K562 (cell line): ENCODE data around the gene ZNF277. TPM values are rescaled to one million over a fixed set of nuclear protein-coding genes. Genes with fewer than 3 reads are reported as not detected.

Experiments used
- ATAC-seq: fragments of 200-7000 bp; cut with Tn5 transposase; 3 replicates; pipeline ENCODE4 v1.9.1; 2020; ENCODE audit warnings: moderate library complexity
- BruUV-seq: library from RNA; stranded (reverse); fragments of 400-500 nt; replicated peaks from 2 replicates; lab custom pipeline; 2021; lab: Mats Ljungman, UMichigan
- CTCF ChIA-PET: fragments of 300-600 bp; formaldehyde crosslinking; extraction: SDS; loops from one replicate; lab custom pipeline; 2021; ENCODE audit warnings: low intra/inter-chr PET ratio; lab: Yijun Ruan, JAX
- POLR2A ChIA-PET: fragments of 300-600, 350-650 bp; sonication (Branson Sonifier 250); formaldehyde crosslinking; extraction: SDS; loops from one replicate; lab custom pipeline; 2021; ENCODE audit warnings: antibody characterized with exemption, inconsistent platforms; lab: Yijun Ruan, JAX
- DNase-seq, 4 experiments: peaks; one replicate each; pipeline versions ENCODE4 v3.0.0 to v3.0.0-alpha.2; 2011 to 2018; ENCODE audit warnings: low spot score in 3 of 4, mixed read lengths in 3 of 4; ENCODE audit errors: extremely low read depth in 1 of 4
- FAIRE-seq: peaks from 2 replicates; lab custom pipeline; 2011; peaks lifted over from hg19 to GRCh38; lab: Jason Lieb, UNC
- H2AFZ ChIP-seq: 2 replicates; pipeline ENCODE4 v1.6.0; 2011; ENCODE audit warnings: low read depth, low read length, control low read depth, inconsistent platforms
- H3K27ac ChIP-seq: fragments of 200-600 bp; 3 replicates; pipeline ENCODE4 v1.8.0; 2011; ENCODE audit warnings: low read depth, mild to moderate bottlenecking, control low read depth, inconsistent platforms, low read length, moderate library complexity, mixed read lengths; ENCODE audit errors: extremely low read depth
- H3K27me3 ChIP-seq, 2 experiments: fragments of 300-600 bp in 1 of 2; 2 replicates in 1 of 2; 3 replicates in 1 of 2; pipeline versions ENCODE4 v1.6.0 to v1.8.0; 2011; ENCODE audit warnings: inconsistent platforms in 2 of 2, low read length in 2 of 2, mild to moderate bottlenecking in 1 of 2, mixed read lengths in 1 of 2, moderate library complexity in 1 of 2; ENCODE audit not compliant: control insufficient read depth in 2 of 2, insufficient read depth in 2 of 2
- H3K36me3 ChIP-seq: fragments of 300-600 bp; 3 replicates; pipeline ENCODE4 v1.8.0; 2011; ENCODE audit warnings: mild to moderate bottlenecking, low read length, inconsistent platforms; ENCODE audit not compliant: control insufficient read depth, insufficient read depth
- H3K4me1 ChIP-seq, 2 experiments: fragments of 200-600 bp in 1 of 2; replicated peaks in 1 of 2; 2 replicates in 1 of 2; 3 replicates in 1 of 2; pipeline versions ENCODE4 v1.5.1 to v1.8.0; 2011; ENCODE audit warnings: inconsistent platforms in 2 of 2, low read length in 2 of 2, mild to moderate bottlenecking in 1 of 2, mixed read lengths in 1 of 2, moderate library complexity in 1 of 2; ENCODE audit not compliant: control insufficient read depth in 2 of 2, insufficient read depth in 2 of 2
- H3K4me2 ChIP-seq: 2 replicates; pipeline ENCODE4 v1.6.1; 2011; ENCODE audit warnings: low read length, control low read depth, inconsistent platforms, mixed read lengths; ENCODE audit not compliant: insufficient read depth
- H3K4me3 ChIP-seq: fragments of 200-600 bp; sonication (generic), shearing (Covaris generic); 2 replicates; pipeline ENCODE4 v1.5.1; 2016; ENCODE audit warnings: control low read depth, inconsistent platforms
- H3K79me2 ChIP-seq: fragments of 200-600 bp; 3 replicates; pipeline ENCODE4 v1.8.0; 2011; ENCODE audit warnings: low read length, inconsistent platforms; ENCODE audit not compliant: control insufficient read depth, insufficient read depth
- H3K9ac ChIP-seq, 2 experiments: 2 replicates each; pipeline versions ENCODE4 v1.6.0 to v1.6.1; 2011; ENCODE audit warnings: low read depth in 2 of 2, low read length in 2 of 2, control low read depth in 1 of 2, inconsistent platforms in 1 of 2, mild to moderate bottlenecking in 1 of 2, mixed read lengths in 1 of 2; ENCODE audit not compliant: insufficient read depth in 1 of 2
- H3K9me1 ChIP-seq: one replicate; pipeline ENCODE4 v1.6.0; 2011; ENCODE audit warnings: inconsistent platforms, mild to moderate bottlenecking, low read length, moderate library complexity; ENCODE audit not compliant: control insufficient read depth, insufficient read depth
- H3K9me3 ChIP-seq: replicated peaks from 2 replicates; pipeline ENCODE4 v1.5.1; 2011; ENCODE audit warnings: low read depth, low read length, inconsistent platforms; ENCODE audit not compliant: control insufficient read depth, insufficient read depth
- H4K20me1 ChIP-seq: replicated peaks from 2 replicates; pipeline ENCODE4 v1.6.1; 2011; ENCODE audit warnings: low read length, inconsistent platforms, mixed read lengths; ENCODE audit not compliant: control insufficient read depth, insufficient read depth
- ZNF668 ChIP-seq: fragments of 250-450 bp; sonication (Bioruptor Pico); IDR thresholded peaks from 2 replicates; pipeline ENCODE4 v1.8.0; 2022; ENCODE audit warnings: mild to moderate bottlenecking, inconsistent platforms
- WGBS: fragments of 100-300 bp; shearing (Covaris generic); methylation state at CpG from one replicate; pipeline ENCODE4 v1.1.6; 2016; ENCODE audit warnings: low coverage, mixed read lengths; ENCODE audit not compliant: insufficient coverage; ENCODE audit errors: missing lambda C conversion rate; 5-methylcytosine and 5-hydroxymethylcytosine counted together
- in situ Hi-C: fragments of 300-500 bp; cut with MboI; formaldehyde crosslinking; loops from 4 replicates; pipeline ENCODE4 v1.15.0; 2018; ENCODE audit warnings: inconsistent platforms, mixed read lengths
- intact Hi-C: fragments of 100-400 bp; cut with micrococcal nuclease; formaldehyde crosslinking; loops from 2 replicates; pipeline ENCODE4 v1.14.2; 2022
- polyA plus RNA-seq, 8 experiments: library from polyadenylated mRNA; depleted of rRNA in 4 of 8; stranded (reverse) in 5 of 8; unstranded in 3 of 8; fragments of >200 nt; fragmentation: Nextera tagmentation in 2 of 8; fragmentation: Illumina TruSeq in 1 of 8; extraction: Ambion mirVana in 2 of 8; extraction: Trizol in 1 of 8; gene quantifications; 2 replicates each; pipeline versions ENCODE4 v1.2.1 to v1.2.3, GENCODE V29; 2011 to 2014; ENCODE audit warnings: inconsistent platforms in 1 of 8, missing spikeins in 1 of 8
- total RNA-seq, 7 experiments: library from RNA; depleted of rRNA in 6 of 7; stranded (reverse); fragments of >200 nt in 6 of 7; fragmentation: Illumina TruSeq in 2 of 7; extraction: Trizol in 2 of 7; gene quantifications; 2 replicates each; pipeline versions ENCODE4 v1.2.1 to v1.2.3, GENCODE V29; 2011 to 2021; ENCODE audit warnings: low replicate concordance in 1 of 7
- TF ChIP-seq, protein P1 (sequence below): fragments of 250-450 bp; sonication (Bioruptor Pico); IDR thresholded peaks from 2 replicates; pipeline ENCODE4 v1.8.0; 2022; ENCODE audit warnings: inconsistent platforms, mild to moderate bottlenecking, moderate library complexity, borderline replicate concordance
- TF ChIP-seq, protein P2 (sequence below): fragments of 200-800 bp; sonication (Bioruptor generic); IDR thresholded peaks from 2 replicates; pipeline ENCODE4 v1.6.1; 2017; ENCODE audit warnings: missing genetic modification characterization, missing compliant biosample characterization
- TF ChIP-seq, protein P3 (sequence below): sonication (generic); formaldehyde crosslinking; IDR thresholded peaks from 2 replicates; pipeline ENCODE4 v1.8.1; 2022; ENCODE audit warnings: missing genetic modification reagents

The ZNF277 gene
- total and polyA plus RNA-seq, 9 of the 15 experiments (the other 6 are each of a cell fraction or from before 2014, with no cell fraction given), result 18.8 to 33.5 (median 27.7) TPM

DNA sequence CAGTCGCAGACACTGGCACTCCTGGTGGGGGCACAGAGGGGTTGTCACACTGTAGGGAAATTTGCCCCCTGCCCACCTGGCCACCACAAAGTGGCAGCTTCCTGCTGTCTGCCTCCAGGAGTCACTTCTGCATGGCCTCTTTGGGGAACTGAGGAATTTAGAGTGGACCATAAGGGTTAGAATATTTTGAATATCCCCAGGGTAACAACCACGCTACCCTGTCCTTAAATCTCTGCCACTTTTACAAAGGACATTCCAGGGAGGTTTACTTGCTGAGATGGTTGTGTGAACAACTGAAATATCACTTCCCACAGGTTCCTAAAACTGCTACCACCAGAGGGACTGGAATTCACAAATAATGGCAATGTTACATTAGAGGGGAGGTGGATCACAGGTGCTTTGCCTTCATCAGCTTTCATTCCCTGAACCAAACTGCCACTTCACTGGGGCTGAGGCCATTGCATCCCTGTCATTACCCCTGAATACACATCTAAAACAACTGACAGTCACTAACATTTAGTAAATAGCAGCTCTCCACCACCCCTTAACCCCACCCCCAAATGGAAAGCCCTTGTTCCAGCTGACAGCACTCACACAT is 155.7 kb downstream of the ZNF277 start:
- ATAC-seq (no peak), FAIRE-seq (no peak), DNase-seq (no peak)
- no peak overlapping the region for H3K9ac ChIP-seq
- ChIA-PET POLR2A (interaction anchor here (1.1 kb wide), 1 partner anchor 428 kb away, joined by 3 read pairs; the partner anchor contains the start of gene TMEM168), CTCF (no interaction called here)
- no peak overlapping the region for H3K4me3 ChIP-seq
- no peaks in the 10 kb centered on the region for H3K36me3 ChIP-seq
- TF ChIP-seq, protein P1, sequence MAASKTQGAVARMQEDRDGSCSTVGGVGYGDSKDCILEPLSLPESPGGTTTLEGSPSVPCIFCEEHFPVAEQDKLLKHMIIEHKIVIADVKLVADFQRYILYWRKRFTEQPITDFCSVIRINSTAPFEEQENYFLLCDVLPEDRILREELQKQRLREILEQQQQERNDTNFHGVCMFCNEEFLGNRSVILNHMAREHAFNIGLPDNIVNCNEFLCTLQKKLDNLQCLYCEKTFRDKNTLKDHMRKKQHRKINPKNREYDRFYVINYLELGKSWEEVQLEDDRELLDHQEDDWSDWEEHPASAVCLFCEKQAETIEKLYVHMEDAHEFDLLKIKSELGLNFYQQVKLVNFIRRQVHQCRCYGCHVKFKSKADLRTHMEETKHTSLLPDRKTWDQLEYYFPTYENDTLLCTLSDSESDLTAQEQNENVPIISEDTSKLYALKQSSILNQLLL (CRISPR knock-in tag), result peak; percentile 81; the same call in 1 of the 2 replicates
- TF ChIP-seq, protein P2, sequence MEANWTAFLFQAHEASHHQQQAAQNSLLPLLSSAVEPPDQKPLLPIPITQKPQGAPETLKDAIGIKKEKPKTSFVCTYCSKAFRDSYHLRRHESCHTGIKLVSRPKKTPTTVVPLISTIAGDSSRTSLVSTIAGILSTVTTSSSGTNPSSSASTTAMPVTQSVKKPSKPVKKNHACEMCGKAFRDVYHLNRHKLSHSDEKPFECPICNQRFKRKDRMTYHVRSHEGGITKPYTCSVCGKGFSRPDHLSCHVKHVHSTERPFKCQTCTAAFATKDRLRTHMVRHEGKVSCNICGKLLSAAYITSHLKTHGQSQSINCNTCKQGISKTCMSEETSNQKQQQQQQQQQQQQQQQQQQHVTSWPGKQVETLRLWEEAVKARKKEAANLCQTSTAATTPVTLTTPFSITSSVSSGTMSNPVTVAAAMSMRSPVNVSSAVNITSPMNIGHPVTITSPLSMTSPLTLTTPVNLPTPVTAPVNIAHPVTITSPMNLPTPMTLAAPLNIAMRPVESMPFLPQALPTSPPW (CRISPR knock-in tag), result no peak
- TF ChIP-seq ZNF668 (CRISPR knock-in tag), result no peak
- TF ChIP-seq, protein P3, sequence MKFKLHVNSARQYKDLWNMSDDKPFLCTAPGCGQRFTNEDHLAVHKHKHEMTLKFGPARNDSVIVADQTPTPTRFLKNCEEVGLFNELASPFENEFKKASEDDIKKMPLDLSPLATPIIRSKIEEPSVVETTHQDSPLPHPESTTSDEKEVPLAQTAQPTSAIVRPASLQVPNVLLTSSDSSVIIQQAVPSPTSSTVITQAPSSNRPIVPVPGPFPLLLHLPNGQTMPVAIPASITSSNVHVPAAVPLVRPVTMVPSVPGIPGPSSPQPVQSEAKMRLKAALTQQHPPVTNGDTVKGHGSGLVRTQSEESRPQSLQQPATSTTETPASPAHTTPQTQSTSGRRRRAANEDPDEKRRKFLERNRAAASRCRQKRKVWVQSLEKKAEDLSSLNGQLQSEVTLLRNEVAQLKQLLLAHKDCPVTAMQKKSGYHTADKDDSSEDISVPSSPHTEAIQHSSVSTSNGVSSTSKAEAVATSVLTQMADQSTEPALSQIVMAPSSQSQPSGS (CRISPR knock-in tag), result no peak
- no peak overlapping the region for H2AFZ ChIP-seq
- in situ Hi-C loops, result no loop called here
- H3K9me1 ChIP-seq, result no peaks in the 10 kb centered on the region
- no peak overlapping the region for H3K27ac ChIP-seq
- no peaks in the 10 kb centered on the region for H3K79me2 ChIP-seq
- H3K9me3 ChIP-seq, result no peaks in the 10 kb centered on the region
- BruUV-seq, result no TSS peak
- WGBS, result 4% methylated on average over 2 of the region's 2 CpGs
- peaks cover 14 to 30% of the 10 kb centered on the region in 2 experiments; a peak in 4 of 5 replicates for H3K27me3 ChIP-seq
- H3K4me2 ChIP-seq, result no peak overlapping the region
- H4K20me1 ChIP-seq, result no peaks in the 10 kb centered on the region
- intact Hi-C loops, result no loop called here
- H3K4me1 ChIP-seq, result no peaks in the 10 kb centered on the region
